GM12892 (cell line): ENCODE data around the gene TNK2.
"Not testable (repeated sequence)": the region's sequence is repeated elsewhere in the genome, so short reads cannot be mapped to it uniquely, and the experiment has no call there.

Source experiments
- DNase-seq: peaks from one replicate; pipeline ENCODE4 v3.0.0; 2011; ENCODE audit not compliant: insufficient read length
- FAIRE-seq: peaks from 2 replicates; lab custom pipeline; 2011; peaks lifted over from hg19 to GRCh38; lab: Jason Lieb, UNC
- POLR2A ChIP-seq: IDR thresholded peaks from 2 replicates; pipeline ENCODE4 v1.6.1; 2011; ENCODE audit warnings: low read depth, low read length, control low read depth
- POLR2AphosphoS5 ChIP-seq: IDR thresholded peaks from 2 replicates; pipeline ENCODE4 v1.6.1; 2011; ENCODE audit warnings: low read depth, low read length, control low read depth
- TAF1 ChIP-seq: IDR thresholded peaks from 2 replicates; pipeline ENCODE4 v1.6.1; 2011; ENCODE audit warnings: low read depth, mild to moderate bottlenecking, control low read depth, low read length, borderline replicate concordance

TNK2 gene

GRCh38 chr3:195932418-195933043 lies 24.2 kb upstream of the TNK2 start:
- FAIRE-seq, result no peak
- TF ChIP-seq POLR2A, result no peak
- TF ChIP-seq TAF1, result no peak
- no peak for TF ChIP-seq POLR2AphosphoS5

GRCh38 chr3:195931582-195932273 lies 23.4 kb upstream of the TNK2 start:
- TF ChIP-seq TAF1, result no peak
- no peak for TF ChIP-seq POLR2A
- TF ChIP-seq POLR2AphosphoS5, result no peak
- FAIRE-seq (no peak), DNase-seq (no peak)

More at GRCh38 chr3:195932418-195933043, 24.2 kb upstream of the TNK2 start:
- DNase-seq, result no peak

GRCh38 chr3:195929452-195929851 lies 21.1 kb upstream of the TNK2 start:
- FAIRE-seq (no peak), DNase-seq (no peak)
- TF ChIP-seq POLR2A, result no peak
- TF ChIP-seq POLR2AphosphoS5, result no peak
- no peak for TF ChIP-seq TAF1

- FAIRE-seq (no peak), DNase-seq (no peak)
- no peak for TF ChIP-seq TAF1
- TF ChIP-seq POLR2AphosphoS5, result no peak
- TF ChIP-seq POLR2A, result no peak
These were observed 13.0 kb upstream of the TNK2 start for GRCh38 chr3:195921334-195921791.

GRCh38 chr3:195918176-195918575 lies 9.8 kb upstream of the TNK2 start:
- DNase-seq, result no peak
- FAIRE-seq, result no peak
- TF ChIP-seq TAF1, result no peak
- TF ChIP-seq POLR2A, result no peak
- TF ChIP-seq POLR2AphosphoS5, result no peak

- FAIRE-seq, result no peak
These were observed 8.6 kb upstream of the TNK2 start for GRCh38 chr3:195916991-195917390.

GRCh38 chr3:195916291-195916690 lies 7.9 kb upstream of the TNK2 start:
- FAIRE-seq, result no peak
- TF ChIP-seq TAF1 (no peak), POLR2A (no peak), POLR2AphosphoS5 (no peak)
- DNase-seq, result no peak

More at GRCh38 chr3:195916991-195917390, 8.6 kb upstream of the TNK2 start:
- no peak for DNase-seq
- TF ChIP-seq TAF1 (no peak), POLR2AphosphoS5 (no peak), POLR2A (no peak)

GRCh38 chr3:195914648-195915473 lies 6.5 kb upstream of the TNK2 start:
- peak; percentile 82 for DNase-seq
- no peak for TF ChIP-seq POLR2AphosphoS5
- TF ChIP-seq POLR2A, result no peak
- TF ChIP-seq TAF1, result no peak
- peak; percentile 86 for FAIRE-seq

- DNase-seq, FAIRE-seq: not testable (repeated sequence)
These were observed 5.8 kb upstream of the TNK2 start for GRCh38 chr3:195914146-195914545.

GRCh38 chr3:195913382-195913781 lies 5.0 kb upstream of the TNK2 start:
- DNase-seq, result no peak
- TF ChIP-seq POLR2A, result no peak
- TF ChIP-seq TAF1, result no peak
- TF ChIP-seq POLR2AphosphoS5, result no peak
- no peak for FAIRE-seq

- FAIRE-seq, result no peak
- TF ChIP-seq POLR2AphosphoS5 (no peak), TAF1 (no peak), POLR2A (no peak)
- DNase-seq, result no peak
These were observed 3.6 kb upstream of the TNK2 start for GRCh38 chr3:195911946-195912270.
